SK-N-SH treated with all-trans-retinoic acid at 6 μM for 48 hours (cell line): Measurements from ENCODE around the gene TMEM39B.
"Not testable (repeated sequence)": the region's sequence is repeated elsewhere in the genome, so short reads cannot be mapped to it uniquely, and the experiment has no call there.

Experiments used
- ATAC-seq: fragments of 200-7000 bp; cut with Tn5 transposase; 3 replicates; pipeline ENCODE4 v1.9.1; 2020; ENCODE audit warnings: mild to moderate bottlenecking, moderate library complexity
- ARNTL ChIP-seq: fragments of 450-650 bp; formaldehyde crosslinking; IDR thresholded peaks from 2 replicates; pipeline ENCODE4 v1.5.0; 2020; ENCODE audit warnings: low read depth, mild to moderate bottlenecking, moderate library complexity, borderline replicate concordance
- BACH2 ChIP-seq: fragments of 250-450 bp; sonication (Bioruptor Pico); IDR thresholded peaks from 2 replicates; pipeline ENCODE4 v1.9.0; 2021; ENCODE audit warnings: mild to moderate bottlenecking, borderline replicate concordance
- CSDC2 ChIP-seq: fragments of 250-450 bp; sonication (Bioruptor Pico); IDR thresholded peaks from 2 replicates; pipeline ENCODE4 v1.5.0; 2020; ENCODE audit warnings: mild to moderate bottlenecking, moderate library complexity
- CSRNP3 ChIP-seq: fragments of 250-450 bp; sonication (Bioruptor Pico); IDR thresholded peaks from 2 replicates; pipeline ENCODE4 v1.5.1; 2021; ENCODE audit warnings: mild to moderate bottlenecking, moderate library complexity
- ESRRG ChIP-seq: fragments of 250-450 bp; sonication (Bioruptor Pico); IDR thresholded peaks from 2 replicates; pipeline ENCODE4 v1.6.1; 2021; ENCODE audit warnings: mild to moderate bottlenecking
- GLIS3 ChIP-seq: fragments of 250-450 bp; sonication (Bioruptor Pico); IDR thresholded peaks from 2 replicates; pipeline ENCODE4 v1.5.0; 2020; ENCODE audit warnings: mild to moderate bottlenecking, moderate library complexity
- ISL1 ChIP-seq: fragments of 250-450 bp; sonication (Bioruptor Pico); IDR thresholded peaks from 2 replicates; pipeline ENCODE4 v2.1.2; 2022; ENCODE audit warnings: mild to moderate bottlenecking, moderate library complexity
- OSR1 ChIP-seq: fragments of 250-450 bp; sonication (Bioruptor Pico); IDR thresholded peaks from 2 replicates; pipeline ENCODE4 v1.8.0; 2022; ENCODE audit warnings: moderate library complexity, mild to moderate bottlenecking, inconsistent platforms
- POU6F1 ChIP-seq: fragments of 250-450 bp; sonication (Bioruptor Pico); IDR thresholded peaks from 2 replicates; pipeline ENCODE4 v1.8.0; 2021; ENCODE audit warnings: low read depth, mild to moderate bottlenecking, moderate library complexity, borderline replicate concordance
- PPARA ChIP-seq: fragments of 250-450 bp; sonication (Bioruptor Pico); IDR thresholded peaks from 2 replicates; pipeline ENCODE4 v1.5.0; 2020; ENCODE audit warnings: mild to moderate bottlenecking, borderline replicate concordance
- TOX ChIP-seq: fragments of 250-450 bp; sonication (Bioruptor Pico); IDR thresholded peaks from 2 replicates; pipeline ENCODE4 v1.8.0; 2021; ENCODE audit warnings: mild to moderate bottlenecking, moderate library complexity, borderline replicate concordance
- TSHZ2 ChIP-seq: fragments of 250-450 bp; sonication (Bioruptor Pico); IDR thresholded peaks from 2 replicates; pipeline ENCODE4 v1.5.0; 2020; ENCODE audit warnings: mild to moderate bottlenecking, moderate library complexity
- ZFP3 ChIP-seq: fragments of 250-450 bp; sonication (Bioruptor Pico); IDR thresholded peaks from 2 replicates; pipeline ENCODE4 v1.5.0; 2020; ENCODE audit warnings: mild to moderate bottlenecking, moderate library complexity
- ZFP30 ChIP-seq: fragments of 450-650 bp; formaldehyde crosslinking; IDR thresholded peaks from 2 replicates; pipeline ENCODE4 v1.5.0; 2022; ENCODE audit warnings: mild to moderate bottlenecking, moderate library complexity
- ZNF565 ChIP-seq: fragments of 450-650 bp; formaldehyde crosslinking; conservative IDR thresholded peaks from 2 replicates; pipeline ENCODE4 v1.5.0; 2020; ENCODE audit warnings: low read depth, mild to moderate bottlenecking, moderate library complexity
- ZNF70 ChIP-seq: fragments of 450-650 bp; formaldehyde crosslinking; IDR thresholded peaks from 2 replicates; pipeline ENCODE4 v1.5.0; 2020; ENCODE audit warnings: mild to moderate bottlenecking, moderate library complexity
- ZNF8 ChIP-seq: fragments of 450-650 bp; formaldehyde crosslinking; IDR thresholded peaks from 2 replicates; pipeline ENCODE4 v1.5.0; 2020; ENCODE audit warnings: mild to moderate bottlenecking, moderate library complexity
- TF ChIP-seq, protein P1 (sequence below): fragments of 250-450 bp; sonication (Bioruptor Pico); IDR thresholded peaks from 2 replicates; pipeline ENCODE4 v1.8.0; 2020; ENCODE audit warnings: mild to moderate bottlenecking, moderate library complexity, borderline replicate concordance

TMEM39B gene

GRCh38 chr1:32074841-32075240 lies 2.1 kb downstream of the TMEM39B start (continued):
- TF ChIP-seq TSHZ2 (CRISPR knock-in tag) (no peak), PPARA (no peak), OSR1 (CRISPR knock-in tag) (no peak), CSRNP3 (CRISPR knock-in tag) (no peak), ARNTL (CRISPR knock-in tag) (no peak), GLIS3 (CRISPR knock-in tag) (no peak)
- TF ChIP-seq, protein P1, sequence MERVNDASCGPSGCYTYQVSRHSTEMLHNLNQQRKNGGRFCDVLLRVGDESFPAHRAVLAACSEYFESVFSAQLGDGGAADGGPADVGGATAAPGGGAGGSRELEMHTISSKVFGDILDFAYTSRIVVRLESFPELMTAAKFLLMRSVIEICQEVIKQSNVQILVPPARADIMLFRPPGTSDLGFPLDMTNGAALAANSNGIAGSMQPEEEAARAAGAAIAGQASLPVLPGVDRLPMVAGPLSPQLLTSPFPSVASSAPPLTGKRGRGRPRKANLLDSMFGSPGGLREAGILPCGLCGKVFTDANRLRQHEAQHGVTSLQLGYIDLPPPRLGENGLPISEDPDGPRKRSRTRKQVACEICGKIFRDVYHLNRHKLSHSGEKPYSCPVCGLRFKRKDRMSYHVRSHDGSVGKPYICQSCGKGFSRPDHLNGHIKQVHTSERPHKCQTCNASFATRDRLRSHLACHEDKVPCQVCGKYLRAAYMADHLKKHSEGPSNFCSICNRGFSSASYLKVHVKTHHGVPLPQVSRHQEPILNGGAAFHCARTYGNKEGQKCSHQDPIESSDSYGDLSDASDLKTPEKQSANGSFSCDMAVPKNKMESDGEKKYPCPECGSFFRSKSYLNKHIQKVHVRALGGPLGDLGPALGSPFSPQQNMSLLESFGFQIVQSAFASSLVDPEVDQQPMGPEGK (CRISPR knock-in tag) = no peak

GRCh38 chr1:32077451-32077850 lies 4.7 kb downstream of the TMEM39B start:
- no peak for TF ChIP-seq ZFP3 (CRISPR knock-in tag)
- TF ChIP-seq BACH2 (CRISPR knock-in tag) = no peak
- no peak for ATAC-seq

DNA sequence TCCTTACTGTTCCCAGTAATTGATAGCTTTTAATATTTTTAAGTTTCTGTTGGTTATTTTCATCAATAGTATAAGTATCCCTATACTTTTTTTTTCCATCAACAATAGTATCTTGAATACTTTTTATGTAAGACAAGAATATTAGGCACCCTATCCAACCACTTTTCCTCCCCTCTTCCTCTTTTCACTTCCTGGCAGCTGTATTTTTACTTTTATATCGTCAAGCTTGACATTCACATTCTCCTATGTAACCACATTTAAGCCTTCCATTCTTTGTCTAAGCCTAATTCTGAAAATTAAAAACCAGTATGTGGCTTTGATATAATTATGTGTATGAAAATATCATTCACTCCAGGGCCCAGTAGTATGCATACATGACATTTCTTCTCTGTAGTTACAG lies 9.3 kb downstream of the TMEM39B start:
- ATAC-seq = no peak
- TF ChIP-seq ISL1 (no peak), ZNF565 (CRISPR knock-in tag) (no peak), TOX (CRISPR knock-in tag) (no peak), ZNF70 (CRISPR knock-in tag) (no peak), ZFP3 (CRISPR knock-in tag) (no peak), ESRRG (no peak), ZFP30 (CRISPR knock-in tag) (no peak), ARNTL (CRISPR knock-in tag) (no peak), OSR1 (CRISPR knock-in tag) (no peak), POU6F1 (CRISPR knock-in tag) (no peak), GLIS3 (CRISPR knock-in tag) (no peak), CSDC2 (CRISPR knock-in tag) (no peak), TSHZ2 (CRISPR knock-in tag) (no peak), ZNF8 (CRISPR knock-in tag) (no peak)

- ATAC-seq = not testable (repeated sequence)
Measured at GRCh38 chr1:32086381-32086780, 13.6 kb downstream of the TMEM39B start.
